PFSK-1 (cell line): ENCODE data around the gene VSIG4.

Source experiments
- POLR2AphosphoS5 ChIP-seq: IDR thresholded peaks from 2 replicates; pipeline ENCODE4 v1.6.1; 2012; ENCODE audit warnings: low read depth, mild to moderate bottlenecking, control low read depth, low read length, moderate library complexity
- REST ChIP-seq, 2 experiments: IDR thresholded peaks; 2 replicates each; pipeline versions ENCODE4 v1.6.1 to v1.8.0; 2011 to 2012; ENCODE audit warnings: low read depth in 2 of 2, low read length in 2 of 2, control low read depth in 1 of 2, inconsistent platforms in 1 of 2, mild to moderate bottlenecking in 1 of 2, moderate library complexity in 1 of 2; ENCODE audit not compliant: insufficient read depth in 1 of 2
- SIN3A ChIP-seq: IDR thresholded peaks from 2 replicates; pipeline ENCODE4 v1.6.1; 2012; ENCODE audit warnings: mild to moderate bottlenecking, low read length, moderate library complexity, borderline replicate concordance; ENCODE audit not compliant: insufficient read depth
- TAF1 ChIP-seq: IDR thresholded peaks from 2 replicates; pipeline ENCODE4 v1.6.1; 2012; ENCODE audit warnings: low read length, control low read depth, borderline replicate concordance; ENCODE audit not compliant: insufficient read depth

DNA sequence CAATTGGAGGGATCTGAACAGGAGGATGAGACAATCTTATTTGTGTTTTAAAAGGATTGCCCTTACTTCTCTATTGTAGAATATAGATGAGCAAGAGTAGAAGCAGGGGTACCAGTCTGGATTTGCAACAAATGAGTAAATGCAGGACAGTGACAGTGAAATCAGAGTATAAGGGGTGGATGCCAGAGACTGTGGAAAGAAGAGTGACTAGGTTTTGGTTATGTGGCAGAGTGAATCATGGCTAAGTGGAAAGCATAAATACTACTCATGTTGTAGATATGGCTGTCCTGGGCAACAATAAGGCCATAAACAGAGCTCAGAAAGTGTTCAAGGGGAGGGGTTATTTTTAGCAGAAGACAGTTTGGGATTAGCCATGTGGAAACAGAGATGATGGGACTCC is 6.0 kb upstream of the VSIG4 start:
- TF ChIP-seq POLR2AphosphoS5: no peak
- no peak for TF ChIP-seq TAF1
- no peak for TF ChIP-seq REST (IDR thresholded peaks at IDR 0.05; ENCODE audit: insufficient read depth in 1 of 2, low read depth in 2 of 2, low read length in 2 of 2)
- TF ChIP-seq SIN3A: no peak
